ENCODE measurements around the gene BCAS1.

DNA sequence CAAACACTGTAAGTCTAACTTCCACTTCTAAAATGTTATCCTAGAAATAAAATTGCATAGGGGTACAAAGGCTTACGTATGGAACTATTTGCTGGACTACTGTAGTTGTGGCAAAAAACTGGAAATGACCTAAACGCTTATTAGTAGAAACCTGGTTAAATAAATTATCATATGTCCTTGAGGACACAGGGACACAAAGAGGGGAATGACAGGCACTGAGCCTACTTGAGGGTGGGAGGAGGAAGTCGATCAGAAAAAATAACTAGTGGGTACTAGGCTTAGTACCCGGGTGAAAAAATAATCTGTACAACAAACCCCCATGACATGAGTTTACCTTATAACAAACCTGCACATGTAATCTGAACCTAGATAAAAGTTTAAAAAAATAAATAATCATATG, 28.4 kb downstream of the BCAS1 start:
- TF ChIP-seq POLR2A (IDR thresholded peaks at IDR 0.05), result no peak
- TF ChIP-seq, protein P1, sequence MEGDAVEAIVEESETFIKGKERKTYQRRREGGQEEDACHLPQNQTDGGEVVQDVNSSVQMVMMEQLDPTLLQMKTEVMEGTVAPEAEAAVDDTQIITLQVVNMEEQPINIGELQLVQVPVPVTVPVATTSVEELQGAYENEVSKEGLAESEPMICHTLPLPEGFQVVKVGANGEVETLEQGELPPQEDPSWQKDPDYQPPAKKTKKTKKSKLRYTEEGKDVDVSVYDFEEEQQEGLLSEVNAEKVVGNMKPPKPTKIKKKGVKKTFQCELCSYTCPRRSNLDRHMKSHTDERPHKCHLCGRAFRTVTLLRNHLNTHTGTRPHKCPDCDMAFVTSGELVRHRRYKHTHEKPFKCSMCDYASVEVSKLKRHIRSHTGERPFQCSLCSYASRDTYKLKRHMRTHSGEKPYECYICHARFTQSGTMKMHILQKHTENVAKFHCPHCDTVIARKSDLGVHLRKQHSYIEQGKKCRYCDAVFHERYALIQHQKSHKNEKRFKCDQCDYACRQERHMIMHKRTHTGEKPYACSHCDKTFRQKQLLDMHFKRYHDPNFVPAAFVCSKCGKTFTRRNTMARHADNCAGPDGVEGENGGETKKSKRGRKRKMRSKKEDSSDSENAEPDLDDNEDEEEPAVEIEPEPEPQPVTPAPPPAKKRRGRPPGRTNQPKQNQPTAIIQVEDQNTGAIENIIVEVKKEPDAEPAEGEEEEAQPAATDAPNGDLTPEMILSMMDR (IDR thresholded peaks at IDR 0.05), result no peak

All from right lobe of liver (tissue), 4 donors.